ENCODE results near the gene RGS7. TPM values are rescaled to one million over a fixed set of nuclear protein-coding genes. Genes with fewer than 3 reads are reported as not detected.

RGS7 gene
- total RNA-seq, 1 experiment from 2014 or later, result 4.5 TPM

Other genes starting within 250 kb of the RGS7 start
- 147 and 156 TPM in 2 replicates for gene FH, start 162.6 kb upstream of the RGS7 start, total RNA-seq (2014; rRNA removed; shearing (Covaris generic))
- 0.27 TPM in 1 of 2 replicates, not detected in the other for gene KMO, start 175.2 kb upstream of the RGS7 start, total RNA-seq (2014; rRNA removed; shearing (Covaris generic))